Activated CD8-positive, alpha-beta memory T cell treated with anti-CD3 and anti-CD28 coated beads for 48 hours (primary cell): ENCODE data around the gene HOXB5.

Experiments
- DNase-seq, 3 experiments: peaks; one replicate each; pipeline ENCODE4 v3.0.0-alpha.2; 2020; ENCODE audit warnings: low read depth in 2 of 3, low spot score in 2 of 3

Gene HOXB5

GRCh38 chr17:48550502-48551213 is 42.9 kb downstream of the HOXB5 start:
- no peak for DNase-seq

- DNase-seq: no peak
Observed at GRCh38 chr17:48549914-48550501, 43.6 kb downstream of the HOXB5 start.

- DNase-seq: no peak
Observed at GRCh38 chr17:48549281-48549630, 44.3 kb downstream of the HOXB5 start.

- no peak for DNase-seq
Observed at GRCh38 chr17:48548523-48549280, 44.9 kb downstream of the HOXB5 start.

GRCh38 chr17:48547808-48548522 is 45.6 kb downstream of the HOXB5 start:
- DNase-seq: no peak

- no peak for DNase-seq
Observed at GRCh38 chr17:48546924-48547807, 46.4 kb downstream of the HOXB5 start.

- DNase-seq: no peak
Observed at GRCh38 chr17:48546137-48546923, 47.2 kb downstream of the HOXB5 start.

- DNase-seq: no peak
Observed at GRCh38 chr17:48545539-48545938, 48.0 kb downstream of the HOXB5 start.

GRCh38 chr17:48545022-48545375 is 48.6 kb downstream of the HOXB5 start, which contains the start of gene HOXB2:
Gene HOXB2 (minus strand): TSS chr17:48545109. CDS start chr17:48544911, 198 bp downstream.
- DNase-seq: no peak

- DNase-seq: no peak
Observed at GRCh38 chr17:48544349-48545021, 49.1 kb downstream of the HOXB5 start.

GRCh38 chr17:48543854-48544348 is 49.7 kb downstream of the HOXB5 start:
- peak in 1 of 3 experiments; percentile 25 for DNase-seq

- peak; percentile 34 to 56 (median 41) for DNase-seq
Observed at GRCh38 chr17:48543107-48543853, 50.3 kb downstream of the HOXB5 start.

GRCh38 chr17:48542698-48543106 is 50.9 kb downstream of the HOXB5 start:
- no peak for DNase-seq

- DNase-seq: peak in 1 of 3 experiments; percentile 21
Observed at GRCh38 chr17:48542114-48542656, 51.4 kb downstream of the HOXB5 start.

GRCh38 chr17:48541577-48542113 is 51.9 kb downstream of the HOXB5 start:
- no peak for DNase-seq
